Pancreas (tissue), 10 donors: ENCODE measurements around the gene ZBTB4. TPM values are rescaled to one million over a fixed set of nuclear protein-coding genes. Genes with fewer than 3 reads are reported as not detected.

ENCODE experiments used
- ATAC-seq, 4 donors: fragments of 200-7000 bp; cut with Tn5 transposase; one replicate each; pipeline versions ENCODE4 v1.8.0 to v1.9.1; 2020; ENCODE audit warnings: mild to moderate bottlenecking in 4 of 4, moderate library complexity in 4 of 4
- DNase-seq, 6 donors: peaks; one replicate each; pipeline ENCODE4 v3.0.0-alpha.2; 2020
- FAIRE-seq: peaks from 2 replicates; lab custom pipeline; 2012; peaks lifted over from hg19 to GRCh38; lab: Jason Lieb, UNC
- H3K27ac ChIP-seq, 4 donors: fragments of 200-600 bp; sonication (generic); 1 replicate in 3 of 4; 2 replicates in 1 of 4; pipeline versions ENCODE4 v1.5.0 to v1.8.0; 2020
- H3K27me3 ChIP-seq, 4 donors: fragments of 200-600 bp; one replicate each; pipeline ENCODE4 v1.8.0; 2021
- H3K36me3 ChIP-seq, 3 donors: fragments of 200-600 bp; sonication (generic) in 1 of 3; one replicate each; pipeline versions ENCODE4 v1.5.0 to v1.8.0; 2020 to 2021
- H3K4me1 ChIP-seq, 3 donors: fragments of 200-600 bp; one replicate each; pipeline ENCODE4 v1.8.0; 2021
- H3K4me3 ChIP-seq, 4 donors: fragments of 200-600 bp; sonication (generic) in 2 of 4; one replicate each; pipeline versions ENCODE4 v1.5.0 to v1.8.0; 2020 to 2021
- H3K9me3 ChIP-seq, 4 donors: fragments of 200-600 bp; one replicate each; pipeline ENCODE4 v1.8.0; 2021
- CTCF ChIP-seq, 4 donors: fragments of 200-600 bp; sonication (generic) in 3 of 4; IDR thresholded peaks; one replicate each; pipeline versions ENCODE4 v1.5.0 to v1.8.0; 2021; ENCODE audit warnings: antibody characterized with exemption in 4 of 4
- WGBS, 2 donors: extraction: QIAGEN DNeasy Blood & Tissue Kit; methylation state at CpG; one replicate each; pipeline ENCODE4 v1.1.7; 2013; 5-methylcytosine and 5-hydroxymethylcytosine counted together
- intact Hi-C, 3 donors: fragments of 100-400 bp; cut with DNase I; formaldehyde crosslinking; loops; one replicate each; pipeline versions ENCODE4 v1.11.1 to v1.14.2; 2022
- polyA plus RNA-seq, 2 donors: library from polyadenylated mRNA; stranded (reverse); fragments of 200-250 nt; gene quantifications; one replicate each; pipeline ENCODE4 v1.2.3, GENCODE V29; 2013
- total RNA-seq, 6 donors: library from RNA; stranded (reverse); fragmentation: NEBNext Ultra II Directional in 4 of 6; extraction: Animal tissue kit (Norgen Biotek cat#: 25700) in 4 of 6; gene quantifications; one replicate each; pipeline versions ENCODE4 v1.2.1 to v1.2.4, GENCODE V29; 2021 to 2023
- donor health status: healthy with polysubstance abuse.
- donor health status: DM: no; HTN: no; CAD: no; lungs with moderate emphysema.
- donor health status: DM: no; HTN: no; CAD: no.
- donor health status: control.
- donor health status: control.
- donor health status: Bipolar disorder and iron deficiency.
- donor health status: DM: yes; HTN: yes; CAD: no.
- donor health status: DM: no; HTN: no; CAD: no.
- donor health status: DM: no; HTN: no; CAD: no.
- donor health status: DM: yes; HTN: yes; CAD: no.

The ZBTB4 gene
- total and polyA plus RNA-seq, 8 donors = 17.3 to 30.2 (median 21.0) TPM

DNA sequence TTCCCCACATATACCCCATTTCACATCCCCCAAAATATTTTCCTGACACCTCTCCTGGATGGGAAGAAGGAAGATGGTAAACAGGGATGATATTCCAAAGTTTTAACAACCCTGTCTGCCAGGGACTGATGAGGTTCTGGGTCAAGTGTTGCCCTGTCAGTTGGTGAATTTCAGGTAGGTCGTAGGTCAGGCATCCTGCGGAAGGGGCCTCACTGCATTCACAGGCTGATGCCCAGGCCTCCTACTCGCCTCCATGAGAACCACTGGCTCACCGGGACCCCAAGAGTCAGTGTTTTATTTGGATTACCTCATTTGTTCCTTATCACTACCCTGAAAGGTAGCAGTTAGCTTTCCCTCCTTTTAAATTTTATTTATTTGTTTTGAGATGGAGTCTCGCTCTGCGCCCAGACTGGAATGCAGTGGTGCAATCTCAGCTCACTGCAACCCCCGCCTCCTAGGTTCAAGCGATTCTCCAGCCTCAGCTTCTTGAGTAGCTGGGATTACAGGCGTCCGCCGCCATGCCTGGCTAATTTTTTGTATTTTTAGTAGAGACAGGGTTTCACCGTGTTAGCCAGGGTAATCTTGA is 10.5 kb downstream of the ZBTB4 start:
- TF ChIP-seq CTCF (IDR thresholded peaks at IDR 0.05) = no peak
- Histone ChIP-seq H3K9me3 (no peaks in the 10 kb centered on the region), H3K27me3 (no peaks in the 10 kb centered on the region), H3K4me3 (no peak overlapping the region), H3K36me3 (peaks cover 0 to 7% (median 0%) of the 10 kb centered on the region in 3 donors), H3K4me1 (peaks cover 19 to 26% (median 23%) of the 10 kb centered on the region in 3 donors), H3K27ac (no peak overlapping the region)
- WGBS, 2 donors = 76 to 77% methylated on average over 12 of the region's 12 CpGs
- DNase-seq (no peak), ATAC-seq (no peak), FAIRE-seq (no peak)
- intact Hi-C loops = no loop called here

- WGBS, 2 donors = 90 to 96% methylated on average over 11 of the region's 11 CpGs
- H3K4me1 ChIP-seq = peaks cover 19 to 26% (median 23%) of the 10 kb centered on the region in 3 donors
- H3K27me3 ChIP-seq = no peaks in the 10 kb centered on the region
- FAIRE-seq = no peak
- no peak for ATAC-seq
- H3K4me3 ChIP-seq = no peak overlapping the region
- no peaks in the 10 kb centered on the region for H3K9me3 ChIP-seq
- intact Hi-C loops = no loop called here
- peaks cover 0 to 13% (median 0%) of the 10 kb centered on the region in 3 donors for H3K36me3 ChIP-seq
- no peak overlapping the region for H3K27ac ChIP-seq
- TF ChIP-seq CTCF (IDR thresholded peaks at IDR 0.05) = no peak
- no peak for DNase-seq
Observed at GRCh38 chr17:7468290-7468689, 11.1 kb downstream of the ZBTB4 start.

GRCh38 chr17:7467498-7467897 is 11.9 kb downstream of the ZBTB4 start:
- ATAC-seq (no peak), DNase-seq (peak in 1 of 6 donors; percentile 31)
- intact Hi-C loops = no loop called here

DNA sequence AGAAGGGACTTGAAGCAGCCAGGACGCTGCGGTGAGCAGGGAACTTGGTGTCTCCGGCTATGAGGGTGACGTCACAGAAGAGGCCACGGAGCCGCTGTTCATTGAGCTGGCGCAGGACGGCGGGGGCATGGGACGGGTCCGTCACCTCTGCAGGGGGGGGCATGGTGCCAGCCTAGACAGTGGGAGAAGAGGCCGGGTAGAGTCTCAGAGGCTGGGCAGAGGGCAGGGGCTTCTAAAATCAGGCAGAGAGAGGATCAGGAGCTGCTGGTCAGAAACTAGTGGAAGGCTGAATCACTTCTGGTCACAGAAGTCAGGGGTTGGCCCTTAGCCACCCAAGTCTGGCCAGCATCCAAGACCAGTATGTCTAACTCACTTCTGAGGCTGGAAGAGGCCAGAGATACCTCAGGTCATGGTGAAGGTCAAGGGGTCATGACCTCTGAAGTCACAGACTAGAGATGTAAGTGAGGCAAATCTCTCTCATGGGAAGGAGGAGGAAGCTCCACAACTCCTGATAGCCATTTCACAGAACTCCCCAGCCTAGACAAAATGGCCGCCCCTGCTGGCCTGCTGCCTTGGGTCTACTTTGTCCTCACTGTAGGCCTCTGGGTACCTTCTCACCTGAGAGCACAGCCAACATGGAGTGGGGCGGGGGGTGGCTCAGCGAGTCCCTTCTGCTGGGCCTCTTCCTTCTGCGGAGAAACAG is 12.6 kb downstream of the ZBTB4 start:
- 84% methylated on average over 16 of the region's 16 CpGs for WGBS, 2 donors
- intact Hi-C loops = no loop called here
- no peak for TF ChIP-seq CTCF (IDR thresholded peaks at IDR 0.05)
- Histone ChIP-seq H3K36me3 (peaks cover 0 to 25% (median 5%) of the 10 kb centered on the region in 3 donors), H3K27me3 (no peaks in the 10 kb centered on the region), H3K4me3 (no peak overlapping the region), H3K27ac (peak overlapping the region in 3 of 4 donors; percentile 3 to 47 (median 30)), H3K9me3 (no peaks in the 10 kb centered on the region), H3K4me1 (peaks cover 19 to 24% (median 22%) of the 10 kb centered on the region in 3 donors)
- ATAC-seq = peak in 2 of 4 donors; percentile 10 to 46
- peak in 3 of 6 donors; percentile 67 to 72 (median 70) for DNase-seq
- FAIRE-seq = no peak

More at GRCh38 chr17:7467498-7467897, 11.9 kb downstream of the ZBTB4 start:
- FAIRE-seq = no peak
- Histone ChIP-seq H3K4me3 (no peak overlapping the region), H3K4me1 (peaks cover 19 to 26% (median 23%) of the 10 kb centered on the region in 3 donors), H3K27me3 (no peaks in the 10 kb centered on the region), H3K27ac (peak overlapping the region in 3 of 4 donors; percentile 3 to 47 (median 30)), H3K36me3 (peaks cover 0 to 19% (median 2%) of the 10 kb centered on the region in 3 donors), H3K9me3 (no peaks in the 10 kb centered on the region)
- WGBS, 2 donors = 80 to 82% methylated on average over 3 of the region's 3 CpGs
- no peak for TF ChIP-seq CTCF (IDR thresholded peaks at IDR 0.05)

GRCh38 chr17:7466318-7466638 is 13.2 kb downstream of the ZBTB4 start:
- Histone ChIP-seq H3K4me1 (peaks cover 17 to 19% (median 18%) of the 10 kb centered on the region in 3 donors), H3K4me3 (no peak overlapping the region), H3K27me3 (no peaks in the 10 kb centered on the region), H3K9me3 (no peaks in the 10 kb centered on the region), H3K36me3 (peaks cover 0 to 25% (median 5%) of the 10 kb centered on the region in 3 donors), H3K27ac (peak overlapping the region in 2 of 4 donors; percentile 30 to 47)
- no peak for TF ChIP-seq CTCF (IDR thresholded peaks at IDR 0.05)
- DNase-seq (no peak), ATAC-seq (no peak), FAIRE-seq (no peak)
- intact Hi-C loops = no loop called here
- WGBS, 2 donors = 89 to 97% methylated on average over 9 of the region's 9 CpGs
